DND-41 (cell line): ENCODE results near the gene VAMP4.

Experiments used
- EZH2 ChIP-seq: IDR thresholded peaks from 3 replicates; pipeline ENCODE4 v1.6.1; 2012; ENCODE audit warnings: borderline replicate concordance, low read depth, mild to moderate bottlenecking, moderate library complexity, low read length, inconsistent platforms; ENCODE audit not compliant: severe bottlenecking
- TF ChIP-seq, protein P1 (sequence below): IDR thresholded peaks from 2 replicates; pipeline ENCODE4 v1.5.1; 2012; ENCODE audit warnings: borderline replicate concordance, low read length, moderate library complexity, mild to moderate bottlenecking; ENCODE audit not compliant: poor library complexity, severe bottlenecking; ENCODE audit errors: extremely low read depth

DNA sequence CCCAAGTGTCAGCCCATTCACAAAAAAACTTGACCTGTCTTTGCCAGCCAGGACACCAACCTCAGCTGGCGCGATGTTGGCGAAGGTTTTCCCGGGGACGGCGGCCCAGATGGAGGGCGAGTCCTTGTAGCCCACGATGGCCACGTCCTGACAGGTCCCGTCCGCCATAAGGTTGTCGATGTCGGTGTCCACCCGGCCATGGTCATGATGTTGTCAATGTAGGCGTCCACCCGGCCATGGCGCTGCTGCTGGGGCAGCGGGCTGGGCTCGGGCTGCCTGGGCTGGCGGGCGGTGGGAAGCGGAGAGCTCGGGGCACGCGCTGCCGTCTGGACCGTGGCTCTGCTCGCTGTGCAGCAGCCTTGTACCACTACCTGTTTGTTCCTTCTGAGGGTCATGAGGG, 71.1 kb downstream of the VAMP4 start:
- TF ChIP-seq, protein P1, sequence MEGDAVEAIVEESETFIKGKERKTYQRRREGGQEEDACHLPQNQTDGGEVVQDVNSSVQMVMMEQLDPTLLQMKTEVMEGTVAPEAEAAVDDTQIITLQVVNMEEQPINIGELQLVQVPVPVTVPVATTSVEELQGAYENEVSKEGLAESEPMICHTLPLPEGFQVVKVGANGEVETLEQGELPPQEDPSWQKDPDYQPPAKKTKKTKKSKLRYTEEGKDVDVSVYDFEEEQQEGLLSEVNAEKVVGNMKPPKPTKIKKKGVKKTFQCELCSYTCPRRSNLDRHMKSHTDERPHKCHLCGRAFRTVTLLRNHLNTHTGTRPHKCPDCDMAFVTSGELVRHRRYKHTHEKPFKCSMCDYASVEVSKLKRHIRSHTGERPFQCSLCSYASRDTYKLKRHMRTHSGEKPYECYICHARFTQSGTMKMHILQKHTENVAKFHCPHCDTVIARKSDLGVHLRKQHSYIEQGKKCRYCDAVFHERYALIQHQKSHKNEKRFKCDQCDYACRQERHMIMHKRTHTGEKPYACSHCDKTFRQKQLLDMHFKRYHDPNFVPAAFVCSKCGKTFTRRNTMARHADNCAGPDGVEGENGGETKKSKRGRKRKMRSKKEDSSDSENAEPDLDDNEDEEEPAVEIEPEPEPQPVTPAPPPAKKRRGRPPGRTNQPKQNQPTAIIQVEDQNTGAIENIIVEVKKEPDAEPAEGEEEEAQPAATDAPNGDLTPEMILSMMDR, result no peak
- TF ChIP-seq EZH2, result no peak
